Keratinocyte (primary cell): ENCODE measurements around the gene ECHS1.

Experiments used
- EZH2 ChIP-seq: IDR thresholded peaks from one replicate; pipeline ENCODE4 v1.6.1; 2012; ENCODE audit warnings: inconsistent platforms, mild to moderate bottlenecking, low read length, moderate library complexity
- TF ChIP-seq, protein P1 (sequence below), 3 experiments: IDR thresholded peaks in 1 of 3; conservative IDR thresholded peaks in 1 of 3; optimal IDR thresholded peaks in 1 of 3; 2 replicates in 2 of 3; 3 replicates in 1 of 3; pipeline versions ENCODE3 to v1.5.1; 2011; ENCODE audit warnings: low read length in 3 of 3, mild to moderate bottlenecking in 3 of 3, moderate library complexity in 2 of 3, control low read depth in 1 of 3, inconsistent platforms in 1 of 3; ENCODE audit not compliant: insufficient read depth in 2 of 3; ENCODE audit errors: extremely low read depth in 1 of 3

DNA sequence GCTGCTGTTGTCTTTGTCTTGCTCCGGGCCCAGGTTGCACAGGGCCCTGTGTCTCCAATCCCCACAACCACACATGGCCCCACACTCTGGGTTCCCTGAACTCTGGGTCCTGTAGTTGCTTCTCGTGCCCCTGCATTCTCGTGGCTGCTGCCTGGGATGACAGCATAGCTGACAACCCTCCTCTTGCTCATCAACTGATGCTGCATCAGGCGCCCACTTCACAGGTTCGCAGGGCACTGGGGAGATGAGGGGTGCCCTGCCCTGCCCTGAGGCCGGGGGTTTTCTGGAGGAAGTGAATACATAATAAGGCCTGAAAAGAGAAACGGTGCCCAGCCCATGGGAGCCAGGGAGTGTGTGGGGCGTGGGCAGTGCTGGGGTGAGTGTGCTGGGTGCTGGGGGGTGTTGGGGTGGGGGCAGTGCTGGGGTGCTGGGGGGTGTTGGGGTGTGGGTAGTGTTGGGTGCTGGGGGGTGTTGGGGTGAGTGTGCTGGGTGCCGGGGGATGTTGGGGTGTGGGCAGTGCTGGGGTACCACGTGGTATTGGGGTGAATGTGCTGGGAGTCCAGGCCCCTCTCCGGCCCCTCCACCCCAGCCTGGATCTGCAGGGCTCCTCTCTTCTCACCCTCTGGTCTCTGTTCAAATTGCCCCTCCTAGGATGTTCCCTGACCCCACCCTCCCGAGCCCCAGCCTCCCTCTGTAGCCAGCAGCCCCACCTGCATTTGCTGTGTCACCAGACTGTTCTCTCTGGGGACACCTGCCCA is 18.8 kb upstream of the ECHS1 start:
- TF ChIP-seq, protein P1, sequence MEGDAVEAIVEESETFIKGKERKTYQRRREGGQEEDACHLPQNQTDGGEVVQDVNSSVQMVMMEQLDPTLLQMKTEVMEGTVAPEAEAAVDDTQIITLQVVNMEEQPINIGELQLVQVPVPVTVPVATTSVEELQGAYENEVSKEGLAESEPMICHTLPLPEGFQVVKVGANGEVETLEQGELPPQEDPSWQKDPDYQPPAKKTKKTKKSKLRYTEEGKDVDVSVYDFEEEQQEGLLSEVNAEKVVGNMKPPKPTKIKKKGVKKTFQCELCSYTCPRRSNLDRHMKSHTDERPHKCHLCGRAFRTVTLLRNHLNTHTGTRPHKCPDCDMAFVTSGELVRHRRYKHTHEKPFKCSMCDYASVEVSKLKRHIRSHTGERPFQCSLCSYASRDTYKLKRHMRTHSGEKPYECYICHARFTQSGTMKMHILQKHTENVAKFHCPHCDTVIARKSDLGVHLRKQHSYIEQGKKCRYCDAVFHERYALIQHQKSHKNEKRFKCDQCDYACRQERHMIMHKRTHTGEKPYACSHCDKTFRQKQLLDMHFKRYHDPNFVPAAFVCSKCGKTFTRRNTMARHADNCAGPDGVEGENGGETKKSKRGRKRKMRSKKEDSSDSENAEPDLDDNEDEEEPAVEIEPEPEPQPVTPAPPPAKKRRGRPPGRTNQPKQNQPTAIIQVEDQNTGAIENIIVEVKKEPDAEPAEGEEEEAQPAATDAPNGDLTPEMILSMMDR (optimal IDR thresholded peaks at IDR 0.05 in 1 of 3, IDR thresholded peaks at IDR 0.05 in 1 of 3, conservative IDR thresholded peaks at IDR 0.05 in 1 of 3; ENCODE audit: extremely low read depth in 1 of 3, insufficient read depth in 2 of 3, low read length in 3 of 3), result no peak
- no peak for TF ChIP-seq EZH2
